HCEC 1CT (cell line): ENCODE data around the gene AFAP1.
A peak's percentile ranks its signal among the peaks of the same experiment; 100 is the strongest.

Experiments used
- DNase-seq: peaks from one replicate; pipeline ENCODE4 v3.0.0-alpha.2; 2017

Gene AFAP1

DNA sequence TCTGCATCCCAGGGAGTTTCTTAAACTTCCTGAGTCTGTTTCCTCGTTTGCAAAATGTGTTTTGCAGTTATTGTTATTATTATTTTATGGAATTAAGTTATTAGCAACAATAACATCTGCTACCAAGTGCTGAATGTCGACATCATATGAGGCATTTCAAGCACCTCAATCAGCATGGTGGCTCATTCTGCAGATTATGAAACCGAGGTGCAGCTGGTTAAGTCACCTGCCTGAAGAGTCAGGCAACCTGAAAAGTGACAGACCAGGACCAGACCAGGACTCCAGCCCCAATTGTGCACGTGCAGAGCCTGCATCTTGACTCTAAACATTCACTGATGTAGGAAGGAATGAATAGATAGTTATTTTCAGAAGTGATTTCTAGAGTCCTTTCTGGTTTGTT is 99.8 kb downstream of the AFAP1 start:
- no peak for DNase-seq

DNA sequence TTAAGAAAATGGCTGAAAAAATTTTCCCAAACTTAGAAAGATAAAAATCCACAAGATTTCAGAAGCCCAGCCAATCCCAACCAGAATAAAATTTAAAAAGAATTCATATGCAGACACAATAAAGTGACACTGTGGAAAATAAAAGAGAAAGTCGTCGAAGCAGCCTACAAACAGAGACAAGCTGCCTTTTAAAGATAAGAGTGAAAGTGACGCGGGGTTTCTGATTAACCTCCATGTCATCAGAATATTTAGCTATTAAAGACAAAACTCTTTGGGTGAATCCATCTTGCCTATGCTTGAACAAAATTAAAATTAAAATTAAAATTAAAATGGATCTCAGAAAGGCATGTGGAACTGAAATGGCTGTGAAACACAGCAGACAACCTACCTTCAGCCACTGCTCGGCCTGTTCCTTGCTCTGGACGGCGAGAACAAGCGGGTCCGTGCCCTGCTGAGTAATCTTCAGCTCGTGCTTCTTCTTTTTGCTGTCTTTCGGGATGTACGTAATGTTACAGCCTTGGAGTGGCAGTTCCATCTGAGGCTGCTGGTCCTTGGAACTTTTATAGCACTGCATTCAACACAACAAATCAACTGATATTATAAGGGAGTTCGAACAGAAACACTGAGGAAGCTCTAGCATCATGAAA is 101.4 kb downstream of the AFAP1 start:
- DNase-seq: no peak

DNA sequence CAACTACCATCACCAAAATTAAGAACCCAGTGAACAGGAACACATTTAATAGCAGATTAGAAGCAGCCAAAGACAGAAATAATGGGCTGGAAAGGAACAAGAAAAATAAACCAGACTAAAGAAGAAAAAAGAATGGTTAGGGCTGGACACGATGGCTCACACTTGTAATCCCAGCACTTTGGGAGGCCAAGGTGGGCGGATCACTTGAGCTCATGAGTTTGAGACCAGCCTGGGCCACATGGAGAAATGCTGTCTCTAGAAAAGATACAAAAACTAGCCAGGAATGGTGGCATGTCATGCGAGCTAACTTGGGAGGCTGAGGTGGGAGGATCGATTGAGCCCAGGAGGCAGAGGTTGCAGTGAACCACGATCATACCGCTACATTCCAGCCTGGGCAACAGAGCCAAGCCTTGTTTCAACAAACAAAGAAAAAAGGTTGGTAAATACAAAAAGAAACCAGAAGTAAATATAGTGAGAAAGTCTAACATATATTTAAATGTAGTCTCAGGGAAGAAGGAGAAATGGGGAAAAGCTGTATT is 102.0 kb downstream of the AFAP1 start:
- no peak for DNase-seq

DNA sequence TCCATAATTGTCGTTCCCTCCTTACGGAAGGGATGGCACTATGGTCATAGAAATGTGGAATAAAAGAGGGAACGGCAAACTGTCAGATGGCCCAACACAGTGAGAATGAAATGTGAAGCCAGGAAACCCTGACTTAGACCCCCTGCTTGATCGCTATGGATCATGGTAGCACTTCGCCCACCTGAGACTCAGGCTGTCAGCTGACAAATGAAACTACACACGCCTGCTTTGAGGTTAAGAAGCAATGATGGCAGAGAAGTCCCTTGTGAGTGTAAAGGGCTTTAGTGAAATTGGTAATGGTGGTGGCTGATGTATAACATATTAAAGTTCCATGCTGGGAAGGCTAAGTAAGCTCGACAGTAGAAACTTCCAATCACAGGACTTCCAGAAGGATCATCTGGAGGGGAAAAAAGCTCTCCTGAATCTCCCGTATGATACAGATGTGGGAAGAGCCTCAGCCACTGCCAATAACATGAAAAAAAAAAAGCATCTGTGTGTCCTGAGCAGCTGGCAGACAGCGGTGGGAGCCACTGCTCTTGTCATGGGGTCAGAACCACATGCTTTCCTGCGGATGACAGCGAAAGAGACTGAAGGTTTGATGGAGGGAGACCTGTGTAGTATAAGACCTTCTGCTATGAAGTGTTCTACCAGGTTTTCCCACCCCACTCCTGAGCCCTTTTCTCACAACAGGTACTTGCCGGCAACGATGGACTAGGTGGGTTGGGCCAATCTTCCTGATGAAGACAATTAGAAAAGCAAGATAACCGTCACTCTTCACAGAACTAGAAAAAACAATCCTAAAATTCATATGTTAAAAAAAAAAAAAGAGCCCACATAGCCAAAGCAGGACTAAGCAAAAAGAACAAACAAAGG is 107.6 kb downstream of the AFAP1 start:
- no peak for DNase-seq

DNA sequence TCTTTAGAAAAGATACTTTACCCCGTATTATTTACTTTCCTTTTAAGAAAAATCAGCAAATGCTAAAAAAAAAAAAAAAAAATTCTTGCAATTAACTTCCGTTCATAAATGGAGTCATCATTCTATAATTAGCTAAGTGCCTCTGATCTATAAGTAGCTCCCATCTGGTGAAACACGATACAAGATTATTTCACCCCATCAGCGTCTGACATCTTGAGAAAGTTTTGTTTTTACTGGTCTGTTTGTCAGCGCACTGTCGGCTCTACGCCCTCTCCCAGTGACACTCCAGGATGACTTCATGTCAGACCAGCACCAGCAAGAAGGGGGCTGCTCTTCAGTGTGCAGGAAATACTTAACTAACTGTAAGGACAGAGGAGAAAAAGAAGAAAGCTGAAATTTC is 108.3 kb downstream of the AFAP1 start:
- DNase-seq: peak; percentile 82

DNA sequence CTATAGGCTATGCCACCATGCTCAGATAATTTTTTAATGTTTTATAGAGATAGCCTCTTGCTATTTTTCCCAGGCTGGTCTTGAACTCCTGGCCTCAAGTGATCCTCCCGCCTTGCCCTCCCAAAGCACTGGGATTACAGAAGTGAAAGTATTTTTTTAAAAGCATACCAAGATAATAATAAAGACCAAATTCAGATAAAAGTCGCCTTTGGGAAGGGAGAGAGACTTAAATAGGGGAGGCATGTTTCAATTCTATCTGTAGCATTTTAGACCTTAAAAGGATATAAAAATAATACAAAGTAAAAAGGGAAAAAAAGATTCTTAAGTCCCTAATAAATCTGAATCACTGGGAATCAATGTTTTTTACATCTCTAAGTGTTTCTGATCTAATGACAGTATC is 108.9 kb downstream of the AFAP1 start:
- DNase-seq: no peak

DNA sequence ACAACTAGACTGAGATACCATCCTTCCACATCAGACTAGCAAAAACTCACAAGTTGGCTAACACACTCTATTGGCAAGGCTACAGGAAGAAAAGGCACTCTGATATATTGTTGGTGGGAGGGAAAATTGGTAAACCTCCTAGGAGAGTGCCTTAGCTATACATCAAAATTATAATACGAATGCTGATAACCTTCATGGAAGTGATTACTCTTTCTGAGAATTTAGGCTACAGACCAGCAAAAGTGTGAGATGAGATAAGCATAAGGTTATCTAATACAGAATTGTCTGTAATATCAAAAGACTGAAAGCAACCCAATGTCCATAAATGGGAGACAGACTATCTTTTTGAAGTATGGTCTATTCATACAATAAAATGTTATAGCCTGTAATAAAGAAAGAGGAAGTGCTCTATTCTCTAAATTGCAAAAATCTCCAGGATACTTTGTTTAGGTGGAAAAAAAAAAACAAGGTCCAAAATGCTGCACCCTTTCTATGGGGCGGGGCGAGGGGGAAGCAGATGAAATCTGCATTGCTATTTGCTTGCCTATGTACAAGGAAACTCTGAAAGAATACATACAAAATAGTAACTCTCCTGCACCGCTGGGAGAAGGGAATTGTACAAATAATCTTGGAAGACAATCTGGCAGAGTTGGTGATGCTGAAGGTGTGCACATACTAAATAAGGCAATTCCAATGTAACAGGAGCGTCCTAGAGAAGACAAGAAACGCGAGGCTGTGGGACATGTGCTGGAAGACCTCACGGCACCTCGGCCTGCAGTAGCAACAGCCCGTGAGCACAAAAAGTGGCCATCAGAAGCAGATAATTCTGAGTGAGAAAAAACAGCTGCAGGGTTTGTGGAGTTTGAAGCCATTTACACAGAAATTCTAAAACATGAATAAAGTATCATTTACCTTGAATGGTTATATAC is 109.7 kb downstream of the AFAP1 start:
- DNase-seq: no peak

DNA sequence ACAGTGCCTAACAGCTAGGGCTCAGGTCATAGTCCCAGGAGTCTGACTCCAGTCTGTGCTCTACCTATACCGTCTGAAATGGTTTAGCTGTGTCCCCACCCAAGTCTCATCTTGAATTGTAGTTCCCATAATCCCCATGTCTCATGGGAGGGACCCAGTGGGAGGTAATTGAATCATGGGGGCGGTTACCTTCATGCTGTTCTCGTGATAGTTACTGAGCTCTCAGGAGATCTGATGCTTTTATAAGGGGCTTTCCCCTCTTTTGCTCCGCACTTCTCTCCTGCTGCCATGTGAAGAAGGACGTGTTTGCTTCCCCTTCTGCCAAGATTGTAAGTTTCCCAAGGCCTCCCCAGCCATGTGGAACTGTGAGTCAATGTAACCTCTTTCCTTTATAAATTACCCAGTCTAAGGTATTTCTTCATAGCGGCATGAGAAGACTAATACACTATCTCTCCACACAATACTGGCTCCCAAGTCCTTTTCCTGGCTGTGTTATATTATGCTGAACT is 110.8 kb downstream of the AFAP1 start:
- DNase-seq: peak; percentile 41

DNA sequence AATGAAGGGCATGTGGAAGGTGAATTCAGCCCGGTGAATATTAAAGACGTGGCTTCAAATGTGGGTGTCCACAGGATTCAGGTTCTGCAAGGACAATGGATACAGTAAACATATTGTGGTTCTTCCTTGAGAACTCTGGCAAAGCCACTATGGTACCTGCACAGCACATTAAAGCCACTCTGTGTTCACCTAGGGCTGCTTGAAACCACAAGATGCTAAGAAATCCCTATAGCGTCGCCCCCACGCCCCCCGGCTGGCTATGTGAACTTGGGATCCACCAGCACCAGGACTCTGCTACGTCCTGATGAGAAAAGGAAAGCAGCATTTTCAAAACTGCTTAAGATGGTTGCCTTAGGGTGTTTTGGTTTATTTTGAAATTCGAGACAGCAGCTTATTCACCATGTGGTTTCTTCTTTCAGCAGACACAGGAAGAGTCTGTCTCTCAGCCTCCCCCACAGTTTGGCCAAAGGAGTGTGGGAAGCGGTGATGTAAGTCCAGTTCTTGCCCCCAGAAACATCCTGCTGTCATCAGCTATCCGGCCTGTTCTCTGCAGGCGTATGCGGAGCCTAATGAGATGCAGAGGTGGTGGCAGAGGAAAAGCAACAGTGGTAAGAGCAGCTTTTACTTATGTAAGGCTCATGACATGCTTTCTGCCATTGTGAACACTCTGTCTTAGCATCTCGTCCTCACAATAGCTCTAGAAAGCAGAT is 111.5 kb downstream of the AFAP1 start:
- peak; percentile 92 for DNase-seq

DNA sequence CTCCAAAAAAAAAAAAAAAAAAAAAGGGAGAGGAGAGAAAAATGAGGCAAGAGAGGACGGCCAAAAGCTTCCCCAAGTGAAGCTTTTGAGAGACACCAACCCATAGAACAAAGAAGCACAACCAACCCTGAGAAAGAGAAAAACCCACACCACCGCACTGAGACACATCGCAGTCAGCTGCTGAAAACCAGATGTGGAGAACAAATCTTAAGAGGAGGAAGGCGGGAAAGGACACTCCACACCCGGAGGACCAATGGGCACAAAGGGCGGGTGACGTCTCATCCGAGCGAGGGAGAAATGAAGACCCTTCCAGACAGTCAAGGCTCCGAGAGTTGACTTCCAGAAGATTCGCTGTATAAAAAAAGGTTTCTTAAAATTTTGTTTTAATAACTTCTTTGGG is 112.1 kb downstream of the AFAP1 start:
- DNase-seq: no peak

DNA sequence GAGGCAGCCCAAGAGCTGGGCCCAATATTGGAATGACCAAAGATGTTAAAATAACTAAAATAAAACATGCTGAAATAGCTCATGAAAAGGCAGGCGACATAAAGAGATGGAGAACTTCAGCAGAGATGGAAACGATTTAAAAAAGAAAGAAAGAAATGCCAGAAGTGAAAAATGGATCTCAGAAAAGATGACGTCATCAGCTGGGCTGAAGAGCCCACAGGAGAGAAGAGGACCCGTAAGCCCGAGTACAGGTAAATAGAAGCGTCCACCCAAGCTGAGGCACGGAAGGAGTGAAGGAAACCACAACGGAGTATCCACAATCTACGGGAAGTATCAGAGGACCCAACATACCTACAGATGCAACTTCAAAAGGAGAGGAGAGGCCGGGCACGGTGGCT is 112.8 kb downstream of the AFAP1 start:
- DNase-seq: no peak

DNA sequence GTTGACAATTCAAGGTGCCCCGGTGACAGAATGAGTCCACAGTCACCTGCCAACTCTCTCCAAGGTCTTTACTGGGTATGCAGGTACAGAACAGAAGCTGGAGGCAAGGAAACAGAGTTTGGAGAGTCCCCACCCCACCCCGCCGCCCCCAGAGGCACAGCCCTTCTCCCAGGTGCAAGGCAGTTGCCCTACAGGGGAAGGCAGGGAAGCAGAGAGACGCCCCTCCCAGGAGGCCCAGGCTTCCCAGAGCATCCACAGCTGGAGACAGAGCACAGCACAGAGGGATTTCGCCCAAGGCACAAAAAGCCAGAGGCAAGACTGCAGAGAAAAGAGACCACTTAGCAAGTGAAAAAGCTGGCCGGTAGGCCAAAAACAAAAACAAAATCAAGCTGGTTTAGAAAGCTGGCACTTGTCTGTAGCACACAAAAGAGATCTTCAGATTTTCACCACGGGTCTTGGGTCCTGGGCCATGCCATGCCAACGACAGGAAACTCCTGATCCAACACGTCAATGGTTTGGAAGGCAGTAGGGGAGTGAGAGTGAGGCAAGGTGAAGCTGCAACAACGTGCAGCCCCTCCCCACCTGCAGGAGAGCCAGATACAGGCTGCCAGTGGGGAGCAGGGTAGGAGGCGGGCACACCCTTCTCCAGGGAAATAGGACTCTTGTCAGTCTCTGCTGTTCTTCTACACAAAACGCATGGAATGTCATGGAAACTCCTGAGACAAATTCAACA is 113.3 kb downstream of the AFAP1 start:
- no peak for DNase-seq

DNA sequence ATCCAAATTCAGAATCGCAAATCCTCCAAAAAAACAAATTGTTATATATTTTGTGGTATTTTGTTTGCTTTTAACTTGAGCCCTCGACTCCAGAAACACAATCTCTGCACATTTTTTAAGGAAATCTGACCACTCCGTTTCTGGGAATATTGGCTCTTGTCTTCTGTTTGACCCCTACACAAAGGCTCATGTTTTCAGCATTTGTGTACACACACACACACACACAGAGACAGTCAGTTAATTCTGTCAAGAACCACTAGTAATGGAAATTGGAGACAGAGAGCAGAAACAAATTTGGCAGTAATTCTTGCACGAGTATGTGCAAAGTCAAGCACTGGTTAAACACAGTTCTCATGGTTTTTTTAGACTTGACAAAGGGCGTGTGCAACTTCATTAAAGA is 115.4 kb downstream of the AFAP1 start:
- DNase-seq: no peak

DNA sequence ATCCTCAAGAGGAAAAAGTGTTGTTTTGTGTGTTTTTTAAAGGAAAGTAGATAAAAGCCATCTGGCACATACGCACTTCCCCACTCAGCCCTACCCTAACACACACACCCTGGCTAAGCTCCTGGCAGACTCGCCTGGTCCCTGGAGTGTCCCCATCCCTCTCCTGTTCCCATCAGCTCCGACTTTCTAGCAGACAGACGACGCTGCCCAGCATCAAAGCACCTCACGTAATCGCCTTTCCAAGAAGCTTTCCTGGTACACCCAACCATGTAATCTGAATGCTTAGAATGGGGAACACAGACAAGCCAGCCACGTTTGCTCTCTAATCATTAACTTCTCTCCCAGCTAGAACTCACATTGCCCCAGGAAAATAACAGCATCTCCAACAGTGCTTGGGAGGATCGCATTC is 116.2 kb downstream of the AFAP1 start:
- no peak for DNase-seq

DNA sequence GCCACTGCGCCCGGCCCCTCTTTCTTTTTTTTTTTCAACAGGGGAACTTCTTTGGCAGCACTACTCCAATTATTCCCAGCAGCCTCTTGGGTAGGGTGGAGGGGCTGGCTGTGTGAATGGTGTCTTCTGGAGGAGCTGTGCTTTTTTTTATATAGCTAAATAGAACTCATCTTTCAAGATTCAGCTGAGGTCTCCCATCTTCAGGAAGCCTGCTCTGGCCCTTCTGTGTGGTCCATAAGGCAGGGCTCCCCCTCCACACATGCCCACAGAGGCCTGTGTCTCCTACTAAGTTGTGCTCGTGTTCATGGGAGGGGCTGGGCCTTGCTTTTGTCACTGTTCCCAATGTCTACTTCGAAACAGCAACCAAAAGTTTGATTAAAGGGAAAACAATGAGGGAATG is 116.8 kb downstream of the AFAP1 start:
- no peak for DNase-seq

DNA sequence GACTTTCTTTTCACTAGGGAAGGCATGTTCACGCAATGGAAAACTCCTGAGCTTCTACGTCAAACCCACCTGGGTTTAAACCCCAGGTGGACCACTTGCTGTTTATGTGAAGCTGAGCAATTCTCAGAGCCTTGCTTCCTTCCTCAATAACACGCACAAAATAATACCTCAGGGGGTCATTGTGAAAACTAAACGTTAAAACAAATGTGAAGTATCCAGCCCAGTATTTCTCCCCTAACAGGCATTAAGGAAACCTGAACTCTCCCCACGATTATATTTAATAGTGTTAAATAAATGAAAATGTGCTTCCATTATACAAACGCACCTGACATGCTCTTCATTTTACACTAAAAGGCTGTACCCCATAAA is 117.5 kb downstream of the AFAP1 start:
- no peak for DNase-seq

DNA sequence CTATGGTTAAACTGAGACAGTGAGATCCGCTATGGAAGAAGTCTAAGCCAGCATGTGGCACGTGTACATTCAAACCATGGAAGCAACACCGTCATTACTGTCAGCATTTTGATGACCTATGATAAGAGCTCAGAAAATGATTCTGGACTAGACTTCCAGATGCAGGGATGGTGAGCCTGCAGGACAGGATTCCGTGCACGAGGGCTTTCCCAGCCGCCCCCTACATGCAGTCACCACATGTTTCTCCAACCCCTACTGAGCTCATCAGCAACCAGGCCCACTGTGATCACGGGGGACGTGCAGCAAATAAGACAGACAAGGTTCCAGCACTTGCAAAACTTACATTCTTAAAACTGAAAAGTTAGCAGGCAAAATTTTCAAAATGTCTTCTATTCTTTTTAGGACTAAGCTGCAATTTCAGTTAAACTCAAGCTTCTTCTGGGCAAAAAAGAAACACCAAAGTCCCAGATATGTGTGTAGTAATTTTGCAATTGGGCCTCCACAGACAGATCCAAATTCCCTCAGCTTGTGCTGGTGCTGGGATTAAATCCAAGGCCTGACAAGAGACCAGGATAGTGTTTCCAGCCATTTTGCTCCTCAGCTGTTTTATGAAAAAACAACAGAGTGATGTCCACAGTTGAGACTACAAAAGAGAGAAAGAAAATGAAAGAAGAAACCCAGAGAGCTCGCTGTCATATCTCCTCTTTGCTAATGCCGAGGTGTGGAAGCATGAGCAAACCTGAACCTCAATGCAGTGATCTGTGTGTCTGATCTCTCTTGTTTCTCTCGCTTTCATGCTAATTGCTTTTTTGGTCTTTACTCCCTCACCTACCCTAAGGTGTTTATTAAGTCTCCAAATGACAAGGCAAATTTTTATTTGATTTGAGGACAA is 118.2 kb downstream of the AFAP1 start:
- DNase-seq: no peak

DNA sequence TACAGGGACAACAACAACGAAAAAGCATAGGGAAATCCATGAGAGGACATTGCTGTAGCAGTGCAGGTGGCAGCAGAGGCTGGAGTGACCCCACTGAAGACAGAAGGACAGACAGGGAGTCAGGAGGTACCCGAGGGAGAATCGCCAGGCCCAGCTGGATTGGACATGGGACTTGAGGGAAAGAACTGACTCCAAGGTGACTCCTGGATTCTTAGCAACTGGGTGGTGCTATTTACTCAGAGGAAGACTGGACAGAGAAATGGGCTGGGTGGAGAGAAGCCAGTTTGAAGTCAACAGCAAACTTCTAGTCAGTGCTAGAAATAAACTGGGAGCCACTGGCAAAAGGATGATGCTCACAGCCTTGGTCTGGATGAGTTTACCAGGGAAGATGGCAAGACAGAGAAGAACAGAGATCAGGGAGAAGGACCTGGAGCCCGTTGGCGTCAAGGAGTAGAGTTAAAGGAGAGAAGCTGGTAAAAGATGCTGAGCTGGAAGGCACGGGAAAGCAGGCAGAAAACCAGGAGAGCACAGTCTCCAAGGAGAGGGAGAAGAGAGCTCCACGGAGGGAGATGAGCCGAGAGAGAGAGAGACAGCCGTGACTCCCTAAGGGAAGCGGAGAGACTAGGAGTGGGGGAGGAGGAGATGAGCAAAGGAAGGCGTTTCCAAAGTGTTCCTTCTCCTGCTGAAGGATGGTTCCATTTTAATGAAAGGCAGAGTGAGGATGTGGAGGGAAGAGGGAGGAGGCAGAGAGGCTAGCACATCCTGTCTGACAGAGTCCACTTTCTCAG is 119.4 kb downstream of the AFAP1 start:
- DNase-seq: no peak

DNA sequence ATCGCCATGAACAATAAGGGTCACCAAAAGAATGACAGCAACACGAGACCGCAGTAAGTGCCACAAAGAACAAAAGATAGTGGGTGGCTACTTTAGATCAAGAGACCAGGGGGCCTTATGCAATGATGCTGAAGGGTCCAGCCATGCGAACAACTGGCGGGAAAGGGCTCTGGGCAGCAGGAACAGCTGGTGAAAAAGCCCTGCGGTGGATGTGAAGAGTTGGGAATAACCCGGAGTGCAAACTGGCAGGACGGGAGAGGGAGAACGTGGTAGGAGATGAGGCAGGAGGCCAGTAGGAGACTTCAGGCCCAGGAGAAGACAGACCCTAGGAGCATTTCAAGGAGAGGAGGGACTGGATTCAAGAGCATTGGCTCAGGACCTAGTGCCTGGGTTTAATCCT is 120.2 kb downstream of the AFAP1 start:
- DNase-seq: no peak
